Glutamatergic neuron (in vitro differentiated cells): ENCODE measurements around the gene ZNF3. TPM values are rescaled to one million over a fixed set of nuclear protein-coding genes. Genes with fewer than 3 reads are reported as not detected.
A peak's percentile ranks its signal among the peaks of the same experiment; 100 is the strongest.
"Not testable (repeated sequence)": the region's sequence is repeated elsewhere in the genome, so short reads cannot be mapped to it uniquely, and the experiment has no call there.

Experiments
- DNase-seq: peaks from one replicate; pipeline ENCODE4 v3.0.0; 2022
- H3K27ac Mint-ChIP-seq: one replicate; pipeline ENCODE4 v1.8.0; 2020; ENCODE audit warnings: mild to moderate bottlenecking, mixed read lengths, inconsistent platforms; ENCODE audit not compliant: unreplicated experiment
- H3K27me3 Mint-ChIP-seq: one replicate; pipeline ENCODE4 v1.8.0; 2020; ENCODE audit warnings: mild to moderate bottlenecking, moderate library complexity, mixed read lengths, inconsistent platforms; ENCODE audit not compliant: unreplicated experiment
- H3K36me3 Mint-ChIP-seq: one replicate; pipeline ENCODE4 v1.8.0; 2020; ENCODE audit warnings: mild to moderate bottlenecking, mixed read lengths, inconsistent platforms; ENCODE audit not compliant: unreplicated experiment
- H3K4me1 Mint-ChIP-seq: one replicate; pipeline ENCODE4 v1.8.0; 2020; ENCODE audit warnings: mild to moderate bottlenecking, low read depth, mixed read lengths, inconsistent platforms; ENCODE audit not compliant: unreplicated experiment
- H3K4me3 Mint-ChIP-seq: one replicate; pipeline ENCODE4 v1.8.0; 2020; ENCODE audit warnings: mild to moderate bottlenecking, mixed read lengths, inconsistent platforms; ENCODE audit not compliant: unreplicated experiment
- H3K9me3 Mint-ChIP-seq: one replicate; pipeline ENCODE4 v1.8.0; 2020; ENCODE audit warnings: mild to moderate bottlenecking, moderate library complexity, mixed read lengths, inconsistent platforms; ENCODE audit not compliant: unreplicated experiment
- long read RNA-seq: library from polyadenylated mRNA; unstranded; transcript quantifications from one replicate; pipeline ENCODE4 v2.0.0, GENCODE V29; 2020; ENCODE audit not compliant: unreplicated experiment
- total RNA-seq: library from RNA; stranded (reverse); fragmentation: NEBNext Ultra II Directional; extraction: Animal tissue kit (Norgen Biotek cat#: 25700); gene quantifications from one replicate; pipeline ENCODE4 v1.2.1, GENCODE V29; 2021; ENCODE audit not compliant: unreplicated experiment
- TF ChIP-seq, protein P1 (sequence below): fragments of 200-600 bp; sonication (generic); IDR thresholded peaks from one replicate; pipeline ENCODE4 v1.5.0; 2021; ENCODE audit not compliant: partially characterized antibody, unreplicated experiment

Gene ZNF3
- 87.9 TPM for total RNA-seq
- long read RNA-seq, transcript ZNF3-202 (6 exons, 2,799 nt) = major isoform, 26 of 52 reads
- long read RNA-seq, transcript ZNF3-207 (5 exons, 2,718 nt) = minor isoform, 6 of 52 reads
- long read RNA-seq, partial matches to known transcripts = 0 of 52 reads
- long read RNA-seq, other reads (novel, unspliced or antisense) = 18 of 52 reads

DNA sequence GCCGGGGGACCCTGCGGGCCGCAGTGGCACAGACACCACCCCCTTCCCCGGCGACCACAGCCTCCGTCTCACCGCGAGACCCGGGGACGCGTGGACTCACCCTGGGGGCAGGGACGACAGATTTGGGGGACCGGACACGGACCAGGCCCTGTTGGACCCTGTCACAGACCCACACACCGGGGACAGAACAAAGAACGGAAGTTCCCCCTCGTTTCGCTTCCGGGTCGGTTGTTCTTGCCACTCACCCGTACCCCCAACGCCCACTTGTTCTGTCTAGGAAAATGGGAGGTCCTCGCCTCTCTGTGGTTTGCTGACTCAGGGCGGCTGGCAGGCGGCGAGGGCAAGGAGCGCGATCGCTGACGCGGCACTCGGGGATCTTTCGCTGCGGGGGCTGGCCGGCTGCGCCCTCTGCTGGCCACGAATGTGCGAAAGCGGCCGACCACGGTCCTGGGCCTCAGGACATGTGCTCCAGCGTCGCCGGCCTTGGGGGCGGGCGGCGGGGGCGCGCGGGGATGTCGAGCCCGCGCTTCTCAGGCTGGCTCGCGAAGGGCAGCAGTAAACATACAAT lies at the start of gene ZNF3:
TSS of gene ZNF3 (minus strand) at position 189 of the 568 bp plus-strand sequence. CDS start 4,366 bp downstream, outside the sequence.
- Mint-ChIP-seq H3K27ac (peak within 1 kb of the TSS; percentile 95), H3K4me1 (peaks cover 11% of the 10 kb centered on the region), H3K9me3 (peaks cover 10% of the 10 kb centered on the region), H3K4me3 (peak within 1 kb of the TSS; percentile 100), H3K36me3 (peaks cover 12% of the 10 kb centered on the region), H3K27me3 (peaks cover 12% of the 10 kb centered on the region)
- TF ChIP-seq, protein P1, sequence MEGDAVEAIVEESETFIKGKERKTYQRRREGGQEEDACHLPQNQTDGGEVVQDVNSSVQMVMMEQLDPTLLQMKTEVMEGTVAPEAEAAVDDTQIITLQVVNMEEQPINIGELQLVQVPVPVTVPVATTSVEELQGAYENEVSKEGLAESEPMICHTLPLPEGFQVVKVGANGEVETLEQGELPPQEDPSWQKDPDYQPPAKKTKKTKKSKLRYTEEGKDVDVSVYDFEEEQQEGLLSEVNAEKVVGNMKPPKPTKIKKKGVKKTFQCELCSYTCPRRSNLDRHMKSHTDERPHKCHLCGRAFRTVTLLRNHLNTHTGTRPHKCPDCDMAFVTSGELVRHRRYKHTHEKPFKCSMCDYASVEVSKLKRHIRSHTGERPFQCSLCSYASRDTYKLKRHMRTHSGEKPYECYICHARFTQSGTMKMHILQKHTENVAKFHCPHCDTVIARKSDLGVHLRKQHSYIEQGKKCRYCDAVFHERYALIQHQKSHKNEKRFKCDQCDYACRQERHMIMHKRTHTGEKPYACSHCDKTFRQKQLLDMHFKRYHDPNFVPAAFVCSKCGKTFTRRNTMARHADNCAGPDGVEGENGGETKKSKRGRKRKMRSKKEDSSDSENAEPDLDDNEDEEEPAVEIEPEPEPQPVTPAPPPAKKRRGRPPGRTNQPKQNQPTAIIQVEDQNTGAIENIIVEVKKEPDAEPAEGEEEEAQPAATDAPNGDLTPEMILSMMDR = peak; percentile 93
- DNase-seq = peak; percentile 98

DNA sequence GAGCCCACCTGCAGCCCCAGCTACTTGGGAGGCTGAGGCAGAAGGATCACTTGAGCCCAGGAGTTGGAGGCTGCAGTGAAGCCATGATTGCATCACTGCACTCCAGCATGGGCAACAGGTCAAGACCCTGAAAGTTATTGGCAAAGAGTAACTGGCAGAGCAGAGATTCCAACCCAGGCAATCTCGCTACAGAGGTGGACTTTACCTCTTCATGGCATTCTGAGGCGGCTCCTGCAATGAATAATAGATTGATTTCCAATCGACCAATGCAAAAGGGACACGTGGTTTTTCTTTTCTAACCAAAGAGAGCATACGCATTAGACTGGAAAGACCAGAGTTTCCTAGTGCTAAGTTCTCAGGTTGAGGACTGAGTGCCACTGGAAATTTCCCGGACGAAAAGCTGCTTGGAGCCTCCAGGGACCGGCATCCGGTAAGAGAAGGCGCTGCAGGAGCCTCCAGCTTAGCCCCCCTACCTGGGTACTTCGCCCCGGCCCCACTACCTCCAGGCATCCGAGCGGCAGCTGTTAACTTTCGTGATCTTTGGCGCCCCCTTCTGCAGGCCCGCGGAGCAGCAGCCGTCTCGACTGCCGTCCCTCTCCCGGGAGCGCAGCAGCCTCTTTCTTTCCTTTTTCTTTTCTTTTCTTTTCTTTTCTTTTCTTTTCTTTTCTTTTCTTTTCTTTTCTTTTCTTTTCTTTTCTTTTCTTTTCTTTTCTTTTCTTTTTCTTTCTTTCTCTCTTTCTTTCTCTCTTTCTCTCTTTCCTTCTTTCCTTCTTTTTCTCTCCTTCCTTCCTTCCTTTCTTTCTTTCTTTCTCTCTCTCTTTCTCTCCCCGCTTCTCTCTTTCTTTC lies 49.3 kb upstream of the ZNF3 start:
- TF ChIP-seq, protein P1 = peak; percentile 87
- Mint-ChIP-seq H3K36me3 (no peaks in the 10 kb centered on the region), H3K27ac (no peak overlapping the region), H3K4me1 (peaks cover 3% of the 10 kb centered on the region), H3K9me3 (peaks cover 2% of the 10 kb centered on the region), H3K27me3 (peaks cover 5% of the 10 kb centered on the region), H3K4me3 (peak overlapping the region; percentile 34)
- DNase-seq = peak; percentile 89

DNA sequence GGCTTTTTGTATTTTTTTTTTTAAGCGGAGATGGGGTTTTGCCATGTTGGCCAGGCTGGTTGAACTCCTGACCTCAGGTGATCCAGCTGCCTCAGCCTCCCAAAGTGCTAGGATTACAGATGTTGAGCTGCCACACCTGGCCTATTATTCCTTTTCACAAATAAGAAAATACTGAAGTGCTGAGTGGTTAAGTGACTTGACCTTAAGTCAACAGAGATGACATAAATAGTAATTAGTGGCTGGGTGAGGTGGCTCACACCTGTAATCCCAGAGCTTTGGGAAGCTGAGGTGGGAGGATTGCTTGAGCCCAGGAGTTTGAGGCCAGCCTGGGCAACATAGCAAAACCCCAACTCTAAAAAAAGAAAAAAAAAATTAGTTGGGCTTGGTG lies 48.7 kb upstream of the ZNF3 start:
- DNase-seq, H3K9me3 Mint-ChIP-seq, H3K27me3 Mint-ChIP-seq, H3K27ac Mint-ChIP-seq, H3K4me3 Mint-ChIP-seq, H3K36me3 Mint-ChIP-seq, H3K4me1 Mint-ChIP-seq: not testable (repeated sequence)

DNA sequence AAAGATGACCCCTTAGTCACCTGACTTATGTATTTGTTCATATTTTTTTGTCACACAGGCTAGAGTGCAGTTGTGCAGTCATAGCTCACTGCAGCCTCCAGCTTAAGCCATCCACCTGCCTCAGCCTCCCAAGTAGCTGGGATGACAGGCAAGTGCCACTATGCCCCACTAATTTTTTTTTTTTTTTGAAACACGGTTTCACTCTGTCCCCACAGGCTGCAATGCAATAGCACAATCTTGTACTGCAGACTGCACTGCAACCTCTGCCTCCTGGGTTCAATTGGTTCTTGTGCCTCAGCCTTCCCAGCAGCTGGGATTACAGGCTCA lies 47.1 kb upstream of the ZNF3 start:
- Mint-ChIP-seq H3K9me3 (peaks cover 2% of the 10 kb centered on the region), H3K36me3 (no peaks in the 10 kb centered on the region), H3K4me1 (peaks cover 3% of the 10 kb centered on the region), H3K4me3 (peak overlapping the region; percentile 83), H3K27me3 (peaks cover 7% of the 10 kb centered on the region), H3K27ac (peak overlapping the region; percentile 38)
- TF ChIP-seq, protein P1 = no peak
- DNase-seq = no peak

DNA sequence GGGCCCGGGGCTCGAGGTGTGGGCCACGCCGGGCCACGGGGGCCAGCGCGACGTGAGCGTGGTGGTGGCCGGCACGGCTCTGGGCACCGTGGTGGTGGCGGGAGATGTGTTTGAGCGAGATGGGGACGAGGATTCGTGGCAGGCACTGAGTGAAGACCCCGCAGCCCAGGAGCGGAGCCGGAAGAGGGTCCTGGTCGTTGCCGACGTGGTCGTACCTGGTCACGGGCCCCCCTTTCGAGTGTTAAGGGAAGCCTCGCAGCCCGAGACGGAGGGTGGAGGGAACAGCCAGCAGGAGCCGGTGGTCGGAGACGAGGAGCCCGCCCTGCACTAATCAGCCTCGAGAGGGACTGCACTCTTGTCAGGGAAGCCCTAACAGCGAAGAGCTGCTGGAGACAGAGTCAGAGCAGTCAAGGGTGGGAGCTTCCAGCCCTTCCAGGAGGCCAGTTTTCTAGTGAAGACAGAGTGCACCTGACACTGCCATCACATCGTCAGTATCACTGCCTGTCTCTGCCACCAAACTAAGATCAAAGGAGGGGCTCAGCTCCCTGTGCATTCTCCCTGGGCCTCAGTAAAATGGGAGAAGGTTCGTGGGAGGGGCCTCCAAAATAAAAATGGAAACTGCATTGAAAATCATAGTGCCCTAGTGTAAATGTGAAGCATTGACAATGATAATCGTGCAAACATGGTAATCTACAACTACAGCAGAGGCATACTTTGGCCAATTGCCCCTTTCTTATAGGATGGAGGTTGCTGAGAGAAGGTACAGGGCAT lies 46.5 kb upstream of the ZNF3 start:
- H3K9me3 Mint-ChIP-seq = peaks cover 2% of the 10 kb centered on the region
- TF ChIP-seq, protein P1 = no peak
- H3K27me3 Mint-ChIP-seq = peaks cover 7% of the 10 kb centered on the region
- H3K27ac Mint-ChIP-seq = peak overlapping the region; percentile 38
- H3K4me3 Mint-ChIP-seq = peak overlapping the region; percentile 83
- DNase-seq = peak; percentile 56
- H3K36me3 Mint-ChIP-seq = no peaks in the 10 kb centered on the region
- H3K4me1 Mint-ChIP-seq = peaks cover 3% of the 10 kb centered on the region
